ENCODE measurements around the gene CBR4.
"Not testable (repeated sequence)": the region's sequence is repeated elsewhere in the genome, so short reads cannot be mapped to it uniquely, and the experiment has no call there.

Gene CBR4

GRCh38 chr4:169037506-169037905 is 27.5 kb upstream of the CBR4 start:
- H3K4me1 ChIP-seq (ENCODE audit: control insufficient read depth, low read depth, low read length) = no peaks in the 10 kb centered on the region
- no peaks in the 10 kb centered on the region for H3K27me3 ChIP-seq (ENCODE audit: insufficient read depth, low read length, poor library complexity)

GRCh38 chr4:169035871-169036620 is 26.0 kb upstream of the CBR4 start:
- not testable (repeated sequence) for H4K5ac ChIP-seq (ENCODE audit: low read length); H3K9ac ChIP-seq (ENCODE audit: low read length); H3K23ac ChIP-seq (ENCODE audit: low read length); H3K27ac ChIP-seq (ENCODE audit: low read depth, low read length); H3K18ac ChIP-seq (ENCODE audit: low read length); H3K4ac ChIP-seq (ENCODE audit: low read depth, low read length); H3K4me2 ChIP-seq (ENCODE audit: low read length); H2BK5ac ChIP-seq (ENCODE audit: low read length); H3K79me1 ChIP-seq (ENCODE audit: low read length); H2AK5ac ChIP-seq (ENCODE audit: low read length); H2BK15ac ChIP-seq (replicated peaks; ENCODE audit: low read depth); H2BK120ac ChIP-seq (ENCODE audit: low read depth, low read length); H3K79me2 ChIP-seq (ENCODE audit: control insufficient read depth, insufficient read depth, low read length); H3K4me3 ChIP-seq (ENCODE audit: low read length); H4K8ac ChIP-seq (ENCODE audit: low read depth, low read length); H3K27me3 ChIP-seq (ENCODE audit: insufficient read depth, low read length, poor library complexity); H3K36me3 ChIP-seq (ENCODE audit: control insufficient read depth, insufficient read depth, low read length); DNase-seq; H3K4me1 ChIP-seq (ENCODE audit: control insufficient read depth, low read depth, low read length); H3K56ac ChIP-seq (ENCODE audit: low read length)
- no CpG with 5 or more reads among the region's 35 CpGs for WGBS (ENCODE audit: extremely low coverage, insufficient coverage, low lambda C conversion rate)

More at GRCh38 chr4:169037506-169037905, 27.5 kb upstream of the CBR4 start:
- H3K79me1 ChIP-seq (ENCODE audit: low read length) = no peaks in the 10 kb centered on the region
- no peak overlapping the region for H3K4me2 ChIP-seq (ENCODE audit: low read length)
- H4K8ac ChIP-seq (ENCODE audit: low read depth, low read length) = no peak overlapping the region
- H2BK120ac ChIP-seq (ENCODE audit: low read depth, low read length) = no peak overlapping the region
- H4K5ac ChIP-seq (ENCODE audit: low read length) = no peak overlapping the region
- H3K79me2 ChIP-seq (ENCODE audit: control insufficient read depth, insufficient read depth, low read length) = no peaks in the 10 kb centered on the region
- H3K4me3 ChIP-seq (ENCODE audit: low read length) = no peak overlapping the region
- H3K23ac ChIP-seq (ENCODE audit: low read length) = no peak overlapping the region
- no peak overlapping the region for H3K18ac ChIP-seq (ENCODE audit: low read length)
- no peaks in the 10 kb centered on the region for H3K36me3 ChIP-seq (ENCODE audit: control insufficient read depth, insufficient read depth, low read length)
- H2AK5ac ChIP-seq (ENCODE audit: low read length) = no peak overlapping the region
- no peak for DNase-seq
- H2BK5ac ChIP-seq (ENCODE audit: low read length) = no peak overlapping the region
- no peak overlapping the region for H3K4ac ChIP-seq (ENCODE audit: low read depth, low read length)
- no peak overlapping the region for H3K56ac ChIP-seq (ENCODE audit: low read length)
- H3K9ac ChIP-seq (ENCODE audit: low read length) = no peak overlapping the region
- no CpG with 5 or more reads among the region's 3 CpGs for WGBS (ENCODE audit: extremely low coverage, insufficient coverage, low lambda C conversion rate)
- H3K27ac ChIP-seq (ENCODE audit: low read depth, low read length) = no peak overlapping the region
- no peak overlapping the region for H2BK15ac ChIP-seq (replicated peaks; ENCODE audit: low read depth)

- Histone ChIP-seq H2BK15ac (replicated peaks; ENCODE audit: low read depth) (no peak overlapping the region), H2BK5ac (ENCODE audit: low read length) (no peak overlapping the region), H3K56ac (ENCODE audit: low read length) (no peak overlapping the region), H3K4me3 (ENCODE audit: low read length) (no peak overlapping the region), H2AK5ac (ENCODE audit: low read length) (no peak overlapping the region), H3K27ac (ENCODE audit: low read depth, low read length) (no peak overlapping the region), H3K9ac (ENCODE audit: low read length) (no peak overlapping the region), H4K8ac (ENCODE audit: low read depth, low read length) (no peak overlapping the region), H3K79me1 (ENCODE audit: low read length) (no peaks in the 10 kb centered on the region), H2BK120ac (ENCODE audit: low read depth, low read length) (no peak overlapping the region), H3K4me1 (ENCODE audit: control insufficient read depth, low read depth, low read length) (peaks cover 2% of the 10 kb centered on the region), H4K5ac (ENCODE audit: low read length) (no peak overlapping the region), H3K4ac (ENCODE audit: low read depth, low read length) (no peak overlapping the region), H3K4me2 (ENCODE audit: low read length) (no peak overlapping the region), H3K23ac (ENCODE audit: low read length) (no peak overlapping the region), H3K79me2 (ENCODE audit: control insufficient read depth, insufficient read depth, low read length) (no peaks in the 10 kb centered on the region), H3K18ac (ENCODE audit: low read length) (no peak overlapping the region), H3K27me3 (ENCODE audit: insufficient read depth, low read length, poor library complexity) (no peaks in the 10 kb centered on the region), H3K36me3 (ENCODE audit: control insufficient read depth, insufficient read depth, low read length) (no peaks in the 10 kb centered on the region)
- no CpG with 5 or more reads among the region's 6 CpGs for WGBS (ENCODE audit: extremely low coverage, insufficient coverage, low lambda C conversion rate)
- DNase-seq = no peak
Measured at GRCh38 chr4:169033660-169034059, 23.6 kb upstream of the CBR4 start.

GRCh38 chr4:169032883-169033645 is 23.0 kb upstream of the CBR4 start:
- Histone ChIP-seq H2BK120ac (ENCODE audit: low read depth, low read length) (no peak overlapping the region), H3K4me1 (ENCODE audit: control insufficient read depth, low read depth, low read length) (peaks cover 2% of the 10 kb centered on the region), H3K27ac (ENCODE audit: low read depth, low read length) (no peak overlapping the region), H3K23ac (ENCODE audit: low read length) (no peak overlapping the region), H2BK15ac (replicated peaks; ENCODE audit: low read depth) (no peak overlapping the region), H3K36me3 (ENCODE audit: control insufficient read depth, insufficient read depth, low read length) (no peaks in the 10 kb centered on the region), H3K9ac (ENCODE audit: low read length) (no peak overlapping the region), H3K79me2 (ENCODE audit: control insufficient read depth, insufficient read depth, low read length) (no peaks in the 10 kb centered on the region), H3K79me1 (ENCODE audit: low read length) (no peaks in the 10 kb centered on the region), H3K27me3 (ENCODE audit: insufficient read depth, low read length, poor library complexity) (no peaks in the 10 kb centered on the region), H3K4me2 (ENCODE audit: low read length) (no peak overlapping the region), H4K5ac (ENCODE audit: low read length) (no peak overlapping the region), H2BK5ac (ENCODE audit: low read length) (no peak overlapping the region), H2AK5ac (ENCODE audit: low read length) (no peak overlapping the region), H3K4me3 (ENCODE audit: low read length) (no peak overlapping the region), H3K56ac (ENCODE audit: low read length) (no peak overlapping the region), H4K8ac (ENCODE audit: low read depth, low read length) (no peak overlapping the region), H3K4ac (ENCODE audit: low read depth, low read length) (no peak overlapping the region), H3K18ac (ENCODE audit: low read length) (no peak overlapping the region)
- no peak for DNase-seq
- no CpG with 5 or more reads among the region's 5 CpGs for WGBS (ENCODE audit: extremely low coverage, insufficient coverage, low lambda C conversion rate)

GRCh38 chr4:169032194-169032593 is 22.1 kb upstream of the CBR4 start:
- no peak overlapping the region for H3K4ac ChIP-seq (ENCODE audit: low read depth, low read length)
- no peak overlapping the region for H4K8ac ChIP-seq (ENCODE audit: low read depth, low read length)
- H3K4me3 ChIP-seq (ENCODE audit: low read length) = no peak overlapping the region
- no peak overlapping the region for H3K56ac ChIP-seq (ENCODE audit: low read length)
- peaks cover 2% of the 10 kb centered on the region for H3K4me1 ChIP-seq (ENCODE audit: control insufficient read depth, low read depth, low read length)
- H4K5ac ChIP-seq (ENCODE audit: low read length) = no peak overlapping the region
- H3K27me3 ChIP-seq (ENCODE audit: insufficient read depth, low read length, poor library complexity) = no peaks in the 10 kb centered on the region
- no peak overlapping the region for H3K18ac ChIP-seq (ENCODE audit: low read length)
- no peak overlapping the region for H2BK5ac ChIP-seq (ENCODE audit: low read length)
- no peak overlapping the region for H3K9ac ChIP-seq (ENCODE audit: low read length)
- no peaks in the 10 kb centered on the region for H3K79me2 ChIP-seq (ENCODE audit: control insufficient read depth, insufficient read depth, low read length)
- H3K36me3 ChIP-seq (ENCODE audit: control insufficient read depth, insufficient read depth, low read length) = no peaks in the 10 kb centered on the region
- H2BK15ac ChIP-seq (replicated peaks; ENCODE audit: low read depth) = no peak overlapping the region
- DNase-seq = no peak
- H2BK120ac ChIP-seq (ENCODE audit: low read depth, low read length) = no peak overlapping the region
- H3K79me1 ChIP-seq (ENCODE audit: low read length) = no peaks in the 10 kb centered on the region
- no peak overlapping the region for H3K23ac ChIP-seq (ENCODE audit: low read length)
- H2AK5ac ChIP-seq (ENCODE audit: low read length) = no peak overlapping the region
- no peak overlapping the region for H3K27ac ChIP-seq (ENCODE audit: low read depth, low read length)
- no peak overlapping the region for H3K4me2 ChIP-seq (ENCODE audit: low read length)
